Effector memory CD4-positive, alpha-beta T cell (primary cell): ENCODE measurements around the gene ERC1.

ENCODE experiments used
- DNase-seq, 3 donors: peaks; one replicate each; pipeline ENCODE4 v3.0.0-alpha.2; 2020
- H3K27ac ChIP-seq: 2 replicates; pipeline ENCODE4 v1.7.0; 2013; ENCODE audit warnings: mild to moderate bottlenecking, low read length, moderate library complexity; ENCODE audit not compliant: insufficient read depth, poor library complexity, severe bottlenecking
- H3K27me3 ChIP-seq: replicated peaks from 2 replicates; pipeline ENCODE4 v1.7.0; 2013; ENCODE audit warnings: mild to moderate bottlenecking, low read length; ENCODE audit not compliant: insufficient read depth, control insufficient read depth, poor library complexity, severe bottlenecking
- H3K36me3 ChIP-seq: 2 replicates; pipeline ENCODE4 v1.7.0; 2013; ENCODE audit warnings: mild to moderate bottlenecking, low read length, moderate library complexity; ENCODE audit not compliant: control insufficient read depth, insufficient read depth
- H3K4me1 ChIP-seq: 2 replicates; pipeline ENCODE4 v1.7.0; 2013; ENCODE audit warnings: low read length, mild to moderate bottlenecking; ENCODE audit not compliant: control insufficient read depth, insufficient read depth, poor library complexity, severe bottlenecking
- H3K4me3 ChIP-seq: 2 replicates; pipeline ENCODE4 v1.7.0; 2013; ENCODE audit warnings: low read length, low read depth, mild to moderate bottlenecking; ENCODE audit not compliant: insufficient read depth, poor library complexity, severe bottlenecking
- H3K9me3 ChIP-seq: 2 replicates; pipeline ENCODE4 v1.7.0; 2013; ENCODE audit warnings: mild to moderate bottlenecking, low read length, moderate library complexity; ENCODE audit not compliant: control insufficient read depth

ERC1 gene

DNA sequence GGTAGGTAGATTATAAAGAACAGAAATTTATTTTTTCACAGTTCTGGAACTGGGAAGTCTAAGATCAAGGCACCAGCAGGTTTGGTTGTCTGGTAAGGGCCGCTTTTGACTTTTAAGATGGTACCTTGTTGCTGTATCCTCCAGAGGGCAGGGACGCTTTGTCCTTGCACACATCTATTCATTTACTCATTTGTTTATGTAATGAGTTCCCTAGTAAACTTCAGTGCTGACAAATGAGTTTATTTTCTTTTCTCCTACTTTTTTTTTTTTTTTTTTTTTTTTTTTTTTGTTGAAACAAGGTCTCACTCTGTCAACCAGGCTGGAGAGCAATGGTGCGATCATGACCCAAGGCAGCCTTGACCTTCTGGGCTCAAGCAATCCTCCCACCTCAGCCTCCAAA is 407.6 kb downstream of the ERC1 start:
- no peaks in the 10 kb centered on the region for H3K36me3 ChIP-seq
- H3K27me3 ChIP-seq: no peaks in the 10 kb centered on the region
- H3K4me3 ChIP-seq: no peak overlapping the region
- DNase-seq: no peak
- H3K4me1 ChIP-seq: no peaks in the 10 kb centered on the region
- no peak overlapping the region for H3K27ac ChIP-seq
- no peaks in the 10 kb centered on the region for H3K9me3 ChIP-seq

DNA sequence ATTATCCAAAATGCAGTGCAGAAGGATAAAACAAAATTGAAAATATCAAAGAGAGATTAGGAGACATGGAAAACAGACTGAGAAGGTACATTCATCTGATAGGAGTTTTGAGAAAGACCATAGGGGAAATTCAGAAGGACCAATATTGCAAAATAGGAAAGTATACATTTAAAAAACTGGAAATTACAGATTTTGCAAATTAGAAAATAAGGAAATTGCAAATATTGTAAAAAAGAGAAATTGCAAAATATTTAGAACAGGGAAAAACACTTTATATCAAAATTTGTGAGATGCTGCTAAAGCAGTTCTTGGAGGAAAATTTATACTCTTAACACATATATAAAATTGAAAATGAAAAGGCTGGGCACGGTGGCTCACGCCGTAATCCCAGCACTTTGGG is 410.9 kb downstream of the ERC1 start:
- no peaks in the 10 kb centered on the region for H3K27me3 ChIP-seq
- H3K9me3 ChIP-seq: no peaks in the 10 kb centered on the region
- H3K4me1 ChIP-seq: no peaks in the 10 kb centered on the region
- H3K36me3 ChIP-seq: no peaks in the 10 kb centered on the region
- H3K27ac ChIP-seq: no peak overlapping the region
- no peak overlapping the region for H3K4me3 ChIP-seq
- no peak for DNase-seq

DNA sequence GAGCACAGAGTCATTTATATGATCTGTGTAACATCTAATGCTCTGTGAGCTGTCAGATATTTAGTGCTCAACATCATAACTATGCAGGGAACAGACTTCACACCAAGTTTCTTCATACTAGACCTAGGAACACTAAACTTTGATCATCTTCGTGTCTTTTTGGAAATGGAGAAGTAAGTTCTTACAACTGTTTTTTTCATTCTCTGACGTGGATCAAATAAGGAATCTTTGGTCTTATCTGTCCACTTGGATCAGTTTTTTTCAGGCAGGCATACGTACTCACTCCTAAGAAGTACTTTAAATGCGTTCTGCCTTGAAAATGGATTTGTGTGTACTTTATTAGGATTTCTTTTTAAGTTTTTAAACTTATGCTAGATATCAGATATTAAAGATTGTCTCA is 412.4 kb downstream of the ERC1 start:
- DNase-seq: no peak
- Histone ChIP-seq H3K27ac (no peak overlapping the region), H3K4me1 (no peaks in the 10 kb centered on the region), H3K27me3 (no peaks in the 10 kb centered on the region), H3K4me3 (no peak overlapping the region), H3K9me3 (no peaks in the 10 kb centered on the region), H3K36me3 (no peaks in the 10 kb centered on the region)

DNA sequence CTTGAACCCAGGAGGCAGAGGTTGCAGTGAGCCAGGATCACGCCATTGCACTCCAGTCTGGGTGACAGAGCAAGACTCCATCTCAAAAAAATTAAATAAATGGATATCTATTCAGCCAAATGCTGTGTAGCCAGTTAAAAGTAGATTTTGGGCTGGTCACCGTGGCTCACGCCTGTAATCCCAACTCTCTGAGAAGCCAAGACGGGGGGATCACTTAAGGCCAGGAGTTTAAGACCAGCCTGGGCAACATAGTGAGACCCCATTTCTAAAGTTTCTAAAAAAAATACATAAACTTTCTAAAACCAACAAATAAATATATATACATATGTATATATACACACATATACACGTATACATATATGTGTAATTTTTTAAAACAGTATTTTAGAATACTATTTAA is 414.6 kb downstream of the ERC1 start:
- peaks cover 10% of the 10 kb centered on the region for H3K36me3 ChIP-seq
- H3K9me3 ChIP-seq: no peaks in the 10 kb centered on the region
- H3K4me1 ChIP-seq: no peaks in the 10 kb centered on the region
- H3K4me3 ChIP-seq: no peak overlapping the region
- no peak for DNase-seq
- H3K27me3 ChIP-seq: no peaks in the 10 kb centered on the region
- no peak overlapping the region for H3K27ac ChIP-seq

DNA sequence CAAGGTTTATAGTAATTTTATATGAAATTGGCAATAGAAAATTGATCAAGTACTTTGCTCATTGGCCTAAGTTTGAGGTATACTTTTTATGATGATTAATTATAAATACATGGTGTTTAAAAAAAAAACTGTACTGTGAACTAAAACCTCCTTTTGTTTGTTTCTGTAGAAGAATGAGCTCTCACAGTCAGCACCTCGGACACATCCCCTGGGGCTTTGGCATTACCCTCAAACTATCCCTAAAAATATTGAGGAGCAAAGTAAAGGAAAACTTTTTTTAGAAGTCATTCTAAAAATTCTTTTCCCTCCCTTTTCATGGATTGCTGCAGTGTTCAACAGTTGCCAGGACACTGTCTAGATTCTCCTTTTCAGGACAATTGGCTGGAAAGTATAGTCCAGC is 419.8 kb downstream of the ERC1 start:
- H3K27me3 ChIP-seq: no peaks in the 10 kb centered on the region
- H3K36me3 ChIP-seq: peaks cover 10% of the 10 kb centered on the region
- no peak overlapping the region for H3K4me3 ChIP-seq
- H3K4me1 ChIP-seq: no peaks in the 10 kb centered on the region
- no peak overlapping the region for H3K27ac ChIP-seq
- DNase-seq: no peak
- no peaks in the 10 kb centered on the region for H3K9me3 ChIP-seq

DNA sequence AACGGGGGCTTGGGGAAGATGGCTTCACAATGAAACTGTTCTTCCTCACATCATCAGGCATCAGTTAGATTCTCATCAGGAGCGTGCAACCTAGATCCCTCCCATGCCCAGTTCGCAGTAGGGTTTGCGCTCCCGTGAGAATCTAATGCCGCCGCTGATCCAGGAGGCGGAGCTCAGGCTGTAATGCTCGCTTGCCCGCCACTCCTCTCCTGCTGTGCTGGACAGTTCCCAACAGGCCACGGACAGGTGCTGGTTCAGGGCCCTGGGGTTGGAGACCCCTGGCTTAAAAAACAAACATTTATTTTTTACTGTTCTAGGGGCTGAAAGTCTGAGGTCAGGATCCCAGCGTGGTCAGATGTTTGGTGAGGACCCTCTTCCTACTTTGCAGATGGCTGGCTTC is 422.9 kb downstream of the ERC1 start:
- H3K4me1 ChIP-seq: no peaks in the 10 kb centered on the region
- H3K4me3 ChIP-seq: no peak overlapping the region
- peaks cover 10% of the 10 kb centered on the region for H3K36me3 ChIP-seq
- no peaks in the 10 kb centered on the region for H3K27me3 ChIP-seq
- H3K27ac ChIP-seq: no peak overlapping the region
- no peaks in the 10 kb centered on the region for H3K9me3 ChIP-seq
- DNase-seq: no peak

DNA sequence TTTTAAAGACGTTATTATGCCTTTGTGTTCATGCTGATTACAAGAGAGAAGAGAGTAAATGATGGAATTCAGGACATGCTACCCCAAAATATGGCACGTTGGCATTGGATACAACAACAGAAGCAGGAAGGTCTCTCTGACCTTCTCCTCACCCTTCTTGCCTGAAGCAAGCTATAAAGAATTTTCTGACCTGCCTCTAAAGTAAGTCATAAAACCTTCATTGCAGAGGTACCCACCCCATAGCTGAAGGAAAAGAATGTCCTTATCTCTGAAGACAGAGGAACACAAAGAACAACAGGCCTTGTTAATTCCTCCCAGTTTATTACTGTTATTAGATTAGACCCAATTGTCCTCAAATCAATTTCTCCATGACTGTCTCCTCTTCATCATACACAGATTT is 427.1 kb downstream of the ERC1 start:
- DNase-seq: no peak
- Histone ChIP-seq H3K27me3 (no peaks in the 10 kb centered on the region), H3K4me1 (no peaks in the 10 kb centered on the region)

DNA sequence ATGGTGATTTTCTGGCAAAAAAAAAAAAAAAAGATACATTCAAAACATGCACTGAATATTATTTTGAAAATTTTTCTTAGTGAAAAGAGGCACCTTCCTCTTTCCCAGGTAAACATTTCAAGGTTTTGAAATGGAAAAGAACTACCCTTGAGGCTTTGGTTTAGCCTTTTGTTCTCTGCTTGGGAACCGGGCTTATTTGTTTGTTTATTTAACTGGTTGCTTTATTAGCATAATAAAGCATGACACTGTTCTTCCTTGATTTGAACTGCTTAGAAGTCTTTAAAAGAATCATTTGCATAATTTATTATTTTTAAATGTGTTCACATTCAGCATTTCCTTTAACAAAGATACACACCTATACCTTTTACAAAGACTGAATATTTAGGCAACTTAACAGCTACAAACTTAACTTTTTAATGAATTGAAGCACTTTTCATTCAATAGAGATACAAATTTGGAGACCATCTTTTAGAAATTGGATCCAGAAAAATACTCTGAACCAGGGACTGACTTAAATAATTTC is 428.9 kb downstream of the ERC1 start:
- DNase-seq: no peak

More for the DNA sequence above, 427.1 kb downstream of the ERC1 start:
- Histone ChIP-seq H3K27ac (no peak overlapping the region), H3K4me3 (no peak overlapping the region), H3K36me3 (peaks cover 3% of the 10 kb centered on the region), H3K9me3 (no peaks in the 10 kb centered on the region)

DNA sequence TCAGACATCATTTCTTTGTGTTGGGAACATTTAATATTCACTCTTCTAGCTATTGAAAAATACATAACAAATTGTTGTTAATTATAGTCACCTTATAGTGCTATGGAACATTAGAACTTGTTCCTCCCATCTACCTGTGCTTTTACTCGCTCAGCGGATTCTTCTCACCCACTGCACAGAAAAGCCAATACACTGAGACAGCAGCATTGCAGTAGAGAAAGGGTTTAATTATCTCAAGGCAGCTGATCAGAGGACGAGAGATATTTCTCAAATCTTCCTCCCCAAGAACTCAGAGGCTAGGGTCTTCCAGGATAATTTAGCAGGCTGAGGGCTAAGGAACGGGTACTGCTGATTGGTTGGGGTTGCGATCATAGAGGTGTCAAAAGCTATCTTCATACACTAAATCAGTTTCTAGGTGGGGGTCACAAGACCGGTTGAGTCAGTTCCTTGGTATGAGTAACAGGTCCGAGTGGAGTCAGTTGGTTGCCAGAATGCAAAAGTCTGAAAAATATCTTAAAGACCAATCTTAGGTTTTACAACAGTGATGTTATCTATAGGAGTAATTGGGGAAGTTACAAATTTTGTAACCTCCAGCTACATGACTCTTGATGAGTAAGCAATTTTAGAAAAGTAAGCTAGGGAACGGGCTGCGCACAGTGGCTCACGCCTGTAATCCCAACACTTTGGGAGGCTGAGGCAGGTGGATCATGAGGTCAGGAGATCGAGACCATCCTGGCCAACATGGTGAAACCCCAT is 430.2 kb downstream of the ERC1 start:
- Histone ChIP-seq H3K9me3 (no peaks in the 10 kb centered on the region), H3K27me3 (no peaks in the 10 kb centered on the region), H3K4me1 (no peaks in the 10 kb centered on the region), H3K36me3 (peaks cover 3% of the 10 kb centered on the region), H3K27ac (no peak overlapping the region), H3K4me3 (no peak overlapping the region)
- no peak for DNase-seq

More for the DNA sequence above, 428.9 kb downstream of the ERC1 start:
- H3K9me3 ChIP-seq: no peaks in the 10 kb centered on the region
- H3K27me3 ChIP-seq: no peaks in the 10 kb centered on the region
- H3K36me3 ChIP-seq: peaks cover 3% of the 10 kb centered on the region
- no peak overlapping the region for H3K27ac ChIP-seq
- H3K4me3 ChIP-seq: no peak overlapping the region
- H3K4me1 ChIP-seq: no peaks in the 10 kb centered on the region

DNA sequence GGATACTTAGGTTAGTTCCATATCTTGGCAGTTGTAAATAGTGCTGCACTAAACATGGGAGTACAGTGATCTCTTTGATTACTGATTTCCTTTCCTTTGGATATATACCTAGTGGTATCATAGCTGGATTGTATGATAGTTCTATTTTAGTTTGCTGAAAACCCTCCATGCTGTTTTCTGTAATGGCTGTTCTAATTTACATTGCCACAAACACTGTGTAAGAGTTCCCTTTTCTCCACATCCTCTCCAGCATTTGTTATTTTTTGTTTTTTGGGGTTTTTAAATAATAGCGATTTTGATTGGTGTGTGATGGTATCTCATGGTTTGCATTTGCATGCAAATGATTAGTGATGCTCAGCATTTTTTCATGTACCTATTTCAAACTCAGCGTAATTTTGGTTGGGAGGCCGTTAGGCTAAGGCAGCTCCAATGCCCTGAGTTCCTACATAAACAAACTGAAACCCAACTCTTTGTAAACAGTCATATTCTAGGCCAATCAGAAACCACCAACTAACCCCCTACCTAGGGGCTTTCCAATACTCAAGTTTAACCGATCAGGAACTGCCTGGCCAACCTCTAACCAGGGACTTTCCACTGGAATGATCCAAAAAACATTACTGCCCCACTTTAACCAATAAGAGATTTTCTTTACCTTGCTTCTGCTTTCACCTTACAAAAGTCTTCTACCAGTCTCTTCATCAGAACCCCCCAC is 431.7 kb downstream of the ERC1 start:
- H3K9me3 ChIP-seq: no peaks in the 10 kb centered on the region
- no peak overlapping the region for H3K4me3 ChIP-seq
- DNase-seq: no peak
- no peak overlapping the region for H3K27ac ChIP-seq
- H3K36me3 ChIP-seq: peaks cover 3% of the 10 kb centered on the region
- no peaks in the 10 kb centered on the region for H3K27me3 ChIP-seq
- H3K4me1 ChIP-seq: no peaks in the 10 kb centered on the region
